ENCODE measurements around the gene KLHDC8A. TPM values are rescaled to one million over a fixed set of nuclear protein-coding genes. Genes with fewer than 3 reads are reported as not detected.

Gene KLHDC8A
- total and polyA plus RNA-seq, 2 of the 4 experiments (the other 2 are of a cell fraction): not detected

DNA sequence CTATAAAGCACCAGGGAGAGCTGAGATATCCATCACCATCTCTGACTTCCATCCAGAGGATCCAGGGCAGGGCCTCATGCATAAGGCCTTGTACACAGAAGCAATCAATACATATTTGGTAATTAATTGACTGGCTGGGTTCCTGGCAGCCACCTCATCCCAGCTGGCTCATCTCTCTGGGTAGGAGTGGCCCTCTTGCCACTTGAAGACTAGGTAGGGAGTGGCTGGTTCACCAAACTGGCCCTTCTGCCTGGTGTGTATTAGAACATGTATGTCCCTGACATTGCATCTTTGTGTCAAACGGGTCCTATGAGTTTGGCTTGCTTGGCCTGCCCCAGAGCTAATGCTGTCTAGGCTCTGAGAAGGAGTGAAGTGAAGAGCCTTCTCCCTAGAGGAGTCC, 47.0 kb downstream of the KLHDC8A start:
- WGBS, 2 experiments (ENCODE audit: extremely low coverage in 2 of 2, insufficient read length in 1 of 2): no CpG with 5 or more reads among the region's 1 CpG
- peaks cover 20% of the 10 kb centered on the region for H4K20me1 ChIP-seq (ENCODE audit: insufficient read depth, low read length)
- no peak overlapping the region for H4K5ac ChIP-seq (ENCODE audit: low read depth, low read length)
- in situ Hi-C loops (cut with MboI; ENCODE audit: low sequenced_read_pairs) (no loop called here), dilution Hi-C loops (cut with HindIII; ENCODE audit: low sequenced_read_pairs, unreplicated experiment) (no loop called here), intact Hi-C loops (cut with micrococcal nuclease) (no loop called here)
- DNase-seq (no peak), ATAC-seq (ENCODE audit: low read depth) (no peak)
- H2AK5ac ChIP-seq (ENCODE audit: low read depth, low read length): no peak overlapping the region
- no peak overlapping the region for H3K14ac ChIP-seq (replicated peaks; ENCODE audit: low read depth, low read length)
- CTCF ChIA-PET: no interaction called here
- H3K36me3 ChIP-seq (ENCODE audit: control insufficient read depth, insufficient read depth, low read length): peaks cover 74% of the 10 kb centered on the region
- no peak overlapping the region for H2BK20ac ChIP-seq (ENCODE audit: low read depth, low read length)
- H3K9me1 ChIP-seq (ENCODE audit: insufficient read depth, low read length): peaks cover 55% of the 10 kb centered on the region
- H3K79me1 ChIP-seq (ENCODE audit: low read depth in 1 of 2, low read length in 2 of 2): peaks cover 42 to 91% of the 10 kb centered on the region in 2 experiments
- H3K9ac ChIP-seq (ENCODE audit: low read depth, low read length): no peak overlapping the region
- peaks cover 13% of the 10 kb centered on the region for H3K4me1 ChIP-seq (ENCODE audit: control insufficient read depth, insufficient read depth, low read length)
- H3K4me2 ChIP-seq (ENCODE audit: low read depth, low read length): no peak overlapping the region
- POLR2A ChIA-PET (ENCODE audit: unreplicated experiment): no interaction called here
- TF ChIP-seq FOS (IDR thresholded peaks at IDR 0.05; ENCODE audit: low read depth, low read length) (no peak), MAZ (IDR thresholded peaks at IDR 0.05; ENCODE audit: borderline replicate concordance, low read depth, low read length) (no peak), POLR2A (IDR thresholded peaks at IDR 0.05; ENCODE audit: low read depth, low read length) (no peak), MAFK (IDR thresholded peaks at IDR 0.05; ENCODE audit: low read depth, low read length) (no peak), BHLHE40 (IDR thresholded peaks at IDR 0.05; ENCODE audit: low read depth, low read length) (no peak), CEBPB (IDR thresholded peaks at IDR 0.05; ENCODE audit: low read depth, low read length) (no peak), CHD1 (IDR thresholded peaks at IDR 0.05; ENCODE audit: low read depth, low read length) (no peak), MXI1 (IDR thresholded peaks at IDR 0.05; ENCODE audit: borderline replicate concordance, low read depth, low read length) (no peak), RAD21 (IDR thresholded peaks at IDR 0.05; ENCODE audit: low read length) (no peak), RFX5 (IDR thresholded peaks at IDR 0.05; ENCODE audit: low read depth, low read length) (no peak), RCOR1 (IDR thresholded peaks at IDR 0.05; ENCODE audit: insufficient replicate concordance, low read length) (no peak)
- TF ChIP-seq, protein P1, sequence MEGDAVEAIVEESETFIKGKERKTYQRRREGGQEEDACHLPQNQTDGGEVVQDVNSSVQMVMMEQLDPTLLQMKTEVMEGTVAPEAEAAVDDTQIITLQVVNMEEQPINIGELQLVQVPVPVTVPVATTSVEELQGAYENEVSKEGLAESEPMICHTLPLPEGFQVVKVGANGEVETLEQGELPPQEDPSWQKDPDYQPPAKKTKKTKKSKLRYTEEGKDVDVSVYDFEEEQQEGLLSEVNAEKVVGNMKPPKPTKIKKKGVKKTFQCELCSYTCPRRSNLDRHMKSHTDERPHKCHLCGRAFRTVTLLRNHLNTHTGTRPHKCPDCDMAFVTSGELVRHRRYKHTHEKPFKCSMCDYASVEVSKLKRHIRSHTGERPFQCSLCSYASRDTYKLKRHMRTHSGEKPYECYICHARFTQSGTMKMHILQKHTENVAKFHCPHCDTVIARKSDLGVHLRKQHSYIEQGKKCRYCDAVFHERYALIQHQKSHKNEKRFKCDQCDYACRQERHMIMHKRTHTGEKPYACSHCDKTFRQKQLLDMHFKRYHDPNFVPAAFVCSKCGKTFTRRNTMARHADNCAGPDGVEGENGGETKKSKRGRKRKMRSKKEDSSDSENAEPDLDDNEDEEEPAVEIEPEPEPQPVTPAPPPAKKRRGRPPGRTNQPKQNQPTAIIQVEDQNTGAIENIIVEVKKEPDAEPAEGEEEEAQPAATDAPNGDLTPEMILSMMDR (conservative IDR thresholded peaks at IDR 0.05; ENCODE audit: low read depth, low read length): no peak
- TF ChIP-seq, protein P2, sequence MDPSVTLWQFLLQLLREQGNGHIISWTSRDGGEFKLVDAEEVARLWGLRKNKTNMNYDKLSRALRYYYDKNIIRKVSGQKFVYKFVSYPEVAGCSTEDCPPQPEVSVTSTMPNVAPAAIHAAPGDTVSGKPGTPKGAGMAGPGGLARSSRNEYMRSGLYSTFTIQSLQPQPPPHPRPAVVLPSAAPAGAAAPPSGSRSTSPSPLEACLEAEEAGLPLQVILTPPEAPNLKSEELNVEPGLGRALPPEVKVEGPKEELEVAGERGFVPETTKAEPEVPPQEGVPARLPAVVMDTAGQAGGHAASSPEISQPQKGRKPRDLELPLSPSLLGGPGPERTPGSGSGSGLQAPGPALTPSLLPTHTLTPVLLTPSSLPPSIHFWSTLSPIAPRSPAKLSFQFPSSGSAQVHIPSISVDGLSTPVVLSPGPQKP (IDR thresholded peaks at IDR 0.05; ENCODE audit: borderline replicate concordance, low read depth, low read length): no peak
- TF ChIP-seq, protein P3, sequence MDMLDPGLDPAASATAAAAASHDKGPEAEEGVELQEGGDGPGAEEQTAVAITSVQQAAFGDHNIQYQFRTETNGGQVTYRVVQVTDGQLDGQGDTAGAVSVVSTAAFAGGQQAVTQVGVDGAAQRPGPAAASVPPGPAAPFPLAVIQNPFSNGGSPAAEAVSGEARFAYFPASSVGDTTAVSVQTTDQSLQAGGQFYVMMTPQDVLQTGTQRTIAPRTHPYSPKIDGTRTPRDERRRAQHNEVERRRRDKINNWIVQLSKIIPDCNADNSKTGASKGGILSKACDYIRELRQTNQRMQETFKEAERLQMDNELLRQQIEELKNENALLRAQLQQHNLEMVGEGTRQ (IDR thresholded peaks at IDR 0.05; ENCODE audit: low read depth, low read length): no peak
- H3K27me3 ChIP-seq (ENCODE audit: control insufficient read depth, insufficient read depth, low read length): no peaks in the 10 kb centered on the region
- no peaks in the 10 kb centered on the region for H3K9me3 ChIP-seq (ENCODE audit: control insufficient read depth, insufficient read depth, low read length)
- no peak overlapping the region for H3K18ac ChIP-seq (ENCODE audit: low read depth, low read length)
- no peak overlapping the region for H3K23ac ChIP-seq (ENCODE audit: low read depth, low read length)
- H3K4ac ChIP-seq (ENCODE audit: low read depth, low read length): no peak overlapping the region
- H3K56ac ChIP-seq (ENCODE audit: extremely low read depth, insufficient read depth, low read length): no peak overlapping the region
- no peak overlapping the region for H4K91ac ChIP-seq (ENCODE audit: insufficient read depth, low read depth, low read length)
- H2BK5ac ChIP-seq (ENCODE audit: low read depth, low read length, poor library complexity, severe bottlenecking): no peak overlapping the region
- no peak overlapping the region for H2AFZ ChIP-seq (replicated peaks; ENCODE audit: low read length, poor library complexity)
- no TSS peak for BruUV-seq (replicated peaks)
- no peak overlapping the region for H2BK15ac ChIP-seq (ENCODE audit: low read depth, low read length)
- H3K4me3 ChIP-seq (ENCODE audit: insufficient read depth, low read depth, low read length): no peak overlapping the region
- 0 out of 2 replicates have a peak overlapping the region, but pooled peaks have one; percentile 1 for H3K27ac ChIP-seq (ENCODE audit: insufficient read depth, low read length)
- peak overlapping the region; percentile 42 for H2AK9ac ChIP-seq (replicated peaks; ENCODE audit: low read depth, low read length, poor library complexity)
- no peak overlapping the region for H4K8ac ChIP-seq (ENCODE audit: low read depth in 2 of 2, low read length in 2 of 2)
- H2BK120ac ChIP-seq (ENCODE audit: low read depth, low read length): no peak overlapping the region

Data from IMR-90 (cell line).